Progenitor cell of endocrine pancreas (in vitro differentiated cells): ENCODE results near the gene FAM111A. TPM values are rescaled to one million over a fixed set of nuclear protein-coding genes. Genes with fewer than 3 reads are reported as not detected.
A peak's percentile ranks its signal among the peaks of the same experiment; 100 is the strongest.
"Not testable (repeated sequence)": the region's sequence is repeated elsewhere in the genome, so short reads cannot be mapped to it uniquely, and the experiment has no call there.

Experiments used
- DNase-seq: peaks from one replicate; pipeline ENCODE4 v3.0.0; 2021; ENCODE audit warnings: low spot score; ENCODE audit not compliant: unreplicated experiment
- H3K27ac Mint-ChIP-seq: 2 replicates; pipeline ENCODE4 v1.8.0; 2021; ENCODE audit warnings: mild to moderate bottlenecking, moderate library complexity, mixed read lengths
- H3K27me3 Mint-ChIP-seq: 2 replicates; pipeline ENCODE4 v1.8.0; 2021; ENCODE audit warnings: mixed read lengths
- H3K36me3 Mint-ChIP-seq: 2 replicates; pipeline ENCODE4 v1.8.0; 2022; ENCODE audit warnings: mixed read lengths; ENCODE audit not compliant: insufficient read depth
- H3K4me1 Mint-ChIP-seq: 2 replicates; pipeline ENCODE4 v1.8.0; 2021; ENCODE audit warnings: low read depth, mixed read lengths
- H3K4me3 Mint-ChIP-seq: 2 replicates; pipeline ENCODE4 v1.8.0; 2021; ENCODE audit warnings: low read depth, mild to moderate bottlenecking, moderate library complexity, mixed read lengths
- H3K9me3 Mint-ChIP-seq: 2 replicates; pipeline ENCODE4 v1.8.0; 2021; ENCODE audit warnings: low read depth, mixed read lengths
- total RNA-seq: library from RNA; stranded (reverse); gene quantifications from 2 replicates; pipeline ENCODE4 v1.2.1, GENCODE V29; 2021
- TF ChIP-seq, protein P1 (sequence below): fragments of 200-600 bp; sonication (generic); IDR thresholded peaks from one replicate; pipeline ENCODE4 v1.5.0; 2021; ENCODE audit warnings: antibody characterized with exemption, mild to moderate bottlenecking; ENCODE audit not compliant: unreplicated experiment

The FAM111A gene
- total RNA-seq, 1 donor from 2014 or later, result 56.9 TPM

DNA sequence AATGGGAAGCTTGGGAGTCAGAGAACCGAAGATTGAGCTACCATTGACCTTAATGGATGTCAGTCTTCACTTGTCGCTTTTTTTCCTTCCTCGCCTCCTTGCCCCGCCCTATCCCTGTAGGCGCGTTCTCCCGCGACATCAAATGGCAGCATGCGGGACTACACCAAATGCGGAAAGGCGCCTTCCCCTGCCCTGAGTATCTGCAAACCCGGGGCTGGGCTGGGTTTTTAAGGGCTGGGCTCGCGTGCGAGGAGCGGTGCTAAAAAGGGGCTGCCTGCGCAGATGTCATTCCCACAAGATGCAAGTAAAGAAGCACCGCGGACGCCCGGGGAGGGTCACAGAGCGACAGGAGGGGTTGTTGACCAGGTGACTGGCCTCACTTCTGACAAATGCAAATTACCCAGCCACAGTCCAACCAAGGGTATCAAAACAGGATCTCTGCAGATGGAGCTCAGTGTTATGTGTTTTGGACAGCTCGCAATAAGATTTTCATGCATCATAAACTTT is 40.3 kb upstream of the FAM111A start:
- Mint-ChIP-seq H3K4me3 (peak overlapping the region; percentile 65), H3K36me3 (no peaks in the 10 kb centered on the region), H3K27me3 (peaks cover 60% of the 10 kb centered on the region), H3K9me3 (no peaks in the 10 kb centered on the region), H3K4me1 (peaks cover 14% of the 10 kb centered on the region), H3K27ac (no peak overlapping the region)
- peak; percentile 47 for DNase-seq
- TF ChIP-seq, protein P1, sequence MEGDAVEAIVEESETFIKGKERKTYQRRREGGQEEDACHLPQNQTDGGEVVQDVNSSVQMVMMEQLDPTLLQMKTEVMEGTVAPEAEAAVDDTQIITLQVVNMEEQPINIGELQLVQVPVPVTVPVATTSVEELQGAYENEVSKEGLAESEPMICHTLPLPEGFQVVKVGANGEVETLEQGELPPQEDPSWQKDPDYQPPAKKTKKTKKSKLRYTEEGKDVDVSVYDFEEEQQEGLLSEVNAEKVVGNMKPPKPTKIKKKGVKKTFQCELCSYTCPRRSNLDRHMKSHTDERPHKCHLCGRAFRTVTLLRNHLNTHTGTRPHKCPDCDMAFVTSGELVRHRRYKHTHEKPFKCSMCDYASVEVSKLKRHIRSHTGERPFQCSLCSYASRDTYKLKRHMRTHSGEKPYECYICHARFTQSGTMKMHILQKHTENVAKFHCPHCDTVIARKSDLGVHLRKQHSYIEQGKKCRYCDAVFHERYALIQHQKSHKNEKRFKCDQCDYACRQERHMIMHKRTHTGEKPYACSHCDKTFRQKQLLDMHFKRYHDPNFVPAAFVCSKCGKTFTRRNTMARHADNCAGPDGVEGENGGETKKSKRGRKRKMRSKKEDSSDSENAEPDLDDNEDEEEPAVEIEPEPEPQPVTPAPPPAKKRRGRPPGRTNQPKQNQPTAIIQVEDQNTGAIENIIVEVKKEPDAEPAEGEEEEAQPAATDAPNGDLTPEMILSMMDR, result peak; percentile 42

DNA sequence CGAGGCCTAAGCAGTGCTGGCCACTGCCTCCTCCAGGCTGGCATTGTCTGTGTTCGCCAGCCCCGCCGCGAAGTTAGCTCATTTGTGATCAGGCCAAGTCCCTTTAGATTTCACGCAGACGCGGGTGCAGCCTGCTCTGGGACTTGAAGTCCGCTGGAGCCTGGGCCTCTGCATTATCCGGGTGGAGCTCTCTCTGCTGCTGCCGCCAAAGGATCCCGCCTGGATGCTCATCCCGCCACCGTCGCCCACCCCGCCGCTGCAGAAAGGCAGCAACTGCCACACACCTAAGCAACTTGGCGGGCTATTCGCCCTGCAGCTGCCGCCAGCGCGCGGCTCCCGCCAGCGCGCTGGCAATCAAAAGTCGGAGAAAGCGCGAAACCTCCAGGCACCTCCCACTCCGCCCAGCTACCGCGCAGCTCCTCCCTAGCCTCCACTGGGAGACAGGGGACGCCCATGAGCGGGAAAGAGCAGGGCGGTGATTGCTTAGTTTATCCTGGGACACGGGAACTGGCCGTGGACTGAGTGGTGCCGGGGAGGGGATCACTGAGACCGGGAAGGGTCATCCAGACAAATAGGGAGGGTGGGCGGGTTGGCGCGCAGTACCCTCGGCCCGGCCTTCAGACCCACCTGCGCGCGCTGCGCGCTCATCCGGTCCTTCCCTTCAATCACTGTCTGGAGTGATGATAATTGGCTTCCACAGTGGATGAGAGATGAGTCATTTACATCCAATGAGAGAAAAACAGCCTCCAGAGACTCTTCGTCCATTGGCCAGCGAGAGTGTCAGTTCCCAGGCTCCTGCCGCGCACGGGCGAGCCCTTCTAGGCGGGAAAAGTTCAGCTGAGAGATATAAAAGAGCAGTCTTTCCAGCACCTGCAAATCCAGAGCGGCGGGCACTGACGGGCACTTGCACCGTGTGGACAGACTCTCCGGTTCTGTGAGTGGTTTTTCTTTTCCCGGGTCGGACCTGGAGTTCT is 36.0 kb upstream of the FAM111A start, which contains the start of gene FAM111B:
Gene FAM111B (plus strand): TSS at position 875 of the 974 bp plus-strand sequence. CDS start 2,389 bp downstream, outside the sequence.
- Mint-ChIP-seq H3K4me1 (peaks cover 16% of the 10 kb centered on the region), H3K27ac (peak within 1 kb of the TSS; percentile 90), H3K27me3 (peaks cover 47% of the 10 kb centered on the region), H3K4me3 (peak within 1 kb of the TSS; percentile 80), H3K9me3 (no peaks in the 10 kb centered on the region), H3K36me3 (peaks cover 1% of the 10 kb centered on the region)
- DNase-seq, result peak; percentile 44
- TF ChIP-seq, protein P1, result no peak

DNA sequence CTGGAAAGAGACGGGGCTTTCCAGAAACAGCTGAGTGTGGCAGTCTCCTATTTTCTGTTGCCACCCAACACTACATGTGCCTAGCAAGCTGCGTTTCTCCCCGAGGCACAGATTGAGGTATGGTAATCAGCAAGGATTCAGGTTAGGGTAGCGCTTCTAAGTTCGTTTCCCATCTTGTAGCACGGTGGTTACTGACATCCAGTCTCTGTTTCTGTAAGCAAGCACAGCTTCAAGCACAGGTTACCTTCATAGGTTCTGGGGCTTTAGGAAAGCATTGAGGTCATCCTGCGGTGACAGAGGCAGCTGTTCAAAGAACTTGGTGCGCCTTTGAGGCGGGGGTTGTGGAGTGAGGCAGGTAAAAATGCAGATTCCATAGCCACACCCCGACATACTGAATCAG is 34.9 kb upstream of the FAM111A start:
- peak overlapping the region; percentile 90 for H3K27ac Mint-ChIP-seq
- H3K27me3 Mint-ChIP-seq, result peaks cover 39% of the 10 kb centered on the region
- H3K4me1 Mint-ChIP-seq, result peaks cover 11% of the 10 kb centered on the region
- not testable (repeated sequence) for DNase-seq, H3K9me3 Mint-ChIP-seq, H3K36me3 Mint-ChIP-seq
- H3K4me3 Mint-ChIP-seq, result peak overlapping the region; percentile 80

DNA sequence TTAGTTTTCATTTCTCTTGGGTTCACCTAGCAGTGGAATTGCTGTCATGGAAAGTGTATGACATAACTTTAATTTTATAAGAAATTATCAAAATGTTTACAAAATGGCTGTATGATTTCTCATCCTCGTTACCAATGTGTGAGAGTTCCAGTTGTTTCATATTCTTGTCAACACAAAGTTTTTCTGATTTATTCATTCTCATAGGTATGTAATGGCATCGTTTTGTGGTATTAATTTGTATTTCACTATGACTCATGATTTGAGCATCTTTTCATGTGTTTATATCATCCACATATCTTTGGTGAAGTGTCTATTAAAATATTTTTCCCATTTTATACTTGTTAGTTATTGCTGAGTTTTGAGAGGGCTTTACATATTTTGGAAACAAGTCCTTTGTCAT is 30.2 kb upstream of the FAM111A start:
- H3K36me3 Mint-ChIP-seq, result peaks cover 23% of the 10 kb centered on the region

DNA sequence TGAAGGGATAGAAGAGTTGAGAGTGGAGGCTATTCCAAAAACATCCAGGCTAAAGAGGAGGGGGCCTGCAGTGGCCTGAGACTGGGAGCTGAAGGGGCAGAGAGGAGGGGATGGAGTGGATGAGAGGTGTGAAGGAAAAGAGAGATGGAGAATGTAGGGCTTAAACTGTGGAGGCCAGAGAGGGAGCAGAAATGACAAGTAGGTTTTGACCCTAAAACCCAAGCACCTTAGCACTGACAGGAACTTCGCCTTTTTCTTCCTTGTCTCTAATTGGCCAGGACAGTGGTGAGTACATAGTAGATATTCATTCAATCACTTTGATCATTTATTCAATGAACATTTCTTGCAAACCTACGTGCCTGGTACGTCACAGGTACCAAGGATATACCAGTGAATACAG is 28.3 kb upstream of the FAM111A start:
- no peak overlapping the region for H3K27ac Mint-ChIP-seq
- H3K27me3 Mint-ChIP-seq, result no peaks in the 10 kb centered on the region
- peaks cover 2% of the 10 kb centered on the region for H3K4me1 Mint-ChIP-seq
- TF ChIP-seq, protein P1, result no peak
- H3K9me3 Mint-ChIP-seq, result peaks cover 18% of the 10 kb centered on the region
- no peak for DNase-seq
- H3K36me3 Mint-ChIP-seq, result peaks cover 37% of the 10 kb centered on the region
- H3K4me3 Mint-ChIP-seq, result no peak overlapping the region

More for the DNA sequence above, 30.2 kb upstream of the FAM111A start:
- peaks cover 5% of the 10 kb centered on the region for H3K4me1 Mint-ChIP-seq
- TF ChIP-seq, protein P1, result no peak
- DNase-seq, result no peak
- H3K27ac Mint-ChIP-seq, result no peak overlapping the region
- peaks cover 7% of the 10 kb centered on the region for H3K27me3 Mint-ChIP-seq
- H3K9me3 Mint-ChIP-seq, result peaks cover 6% of the 10 kb centered on the region
- H3K4me3 Mint-ChIP-seq, result no peak overlapping the region
